HepG2 (cell line): ENCODE results near the gene TUBB4B. TPM values are rescaled to one million over a fixed set of nuclear protein-coding genes. Genes with fewer than 3 reads are reported as not detected.

Source experiments
- ATAC-seq: fragments of 200-7000 bp; cut with Tn5 transposase; 3 replicates; pipeline ENCODE4 v1.9.1; 2020; ENCODE audit warnings: mild to moderate bottlenecking, moderate library complexity
- BruUV-seq: library from RNA; stranded (reverse); fragments of 400-500 nt; replicated peaks from 2 replicates; lab custom pipeline; 2021; lab: Mats Ljungman, UMichigan
- CTCF ChIA-PET: fragments of 300-600 bp; formaldehyde crosslinking; extraction: SDS; loops from one replicate; lab custom pipeline; 2021; ENCODE audit warnings: low total read pairs, inconsistent platforms, low intra/inter-chr PET ratio; lab: Yijun Ruan, JAX
- POLR2A ChIA-PET: fragments of 350-600 bp; sonication (Branson Sonifier 250); formaldehyde crosslinking; loops from one replicate; lab custom pipeline; 2020; ENCODE audit warnings: antibody characterized with exemption, inconsistent platforms; lab: Yijun Ruan, JAX
- DNase-seq: peaks from one replicate; pipeline ENCODE4 v3.0.0-alpha.2; 2015; ENCODE audit warnings: low spot score
- FAIRE-seq: peaks from 3 replicates; lab custom pipeline; 2011; peaks lifted over from hg19 to GRCh38; lab: Jason Lieb, UNC
- H2AFZ ChIP-seq: one replicate; pipeline ENCODE4 v1.6.1; 2011; ENCODE audit warnings: low read length, inconsistent platforms
- H3K27ac ChIP-seq: fragments of 300-600 bp; 3 replicates; pipeline ENCODE4 v1.8.0; 2011; ENCODE audit warnings: mixed run types, mild to moderate bottlenecking, mixed read lengths, low read length, inconsistent platforms; ENCODE audit not compliant: insufficient read depth; ENCODE audit errors: extremely low read length
- H3K27me3 ChIP-seq, 2 experiments: fragments of 200-600 bp in 1 of 2; 2 replicates in 1 of 2; 3 replicates in 1 of 2; pipeline versions ENCODE4 v1.6.0 to v1.8.0; 2011; ENCODE audit warnings: low read length in 2 of 2, mild to moderate bottlenecking in 2 of 2, moderate library complexity in 2 of 2, inconsistent platforms in 1 of 2; ENCODE audit not compliant: insufficient read depth in 2 of 2, control insufficient read depth in 1 of 2
- H3K36me3 ChIP-seq, 2 experiments: fragments of 200-600 bp in 1 of 2; replicated peaks in 1 of 2; 2 replicates in 1 of 2; 3 replicates in 1 of 2; pipeline versions ENCODE4 v1.5.1 to v1.8.0; 2011; ENCODE audit warnings: low read length in 2 of 2, inconsistent platforms in 1 of 2; ENCODE audit not compliant: insufficient read depth in 2 of 2, control insufficient read depth in 1 of 2
- H3K4me1 ChIP-seq: 2 replicates; pipeline ENCODE4 v1.5.1; 2012; ENCODE audit warnings: low read length, inconsistent platforms; ENCODE audit not compliant: insufficient read depth
- H3K4me2 ChIP-seq: 2 replicates; pipeline ENCODE4 v1.6.0; 2011; ENCODE audit warnings: low read depth, low read length, inconsistent platforms
- H3K4me3 ChIP-seq, 3 experiments: fragments of 200-600 bp in 1 of 3; sonication (generic), shearing (Covaris generic) in 1 of 3; replicated peaks in 1 of 3; 2 replicates each; pipeline ENCODE4 v1.5.1; 2011 to 2016; ENCODE audit warnings: low read length in 3 of 3, inconsistent platforms in 2 of 3, low read depth in 2 of 3, mild to moderate bottlenecking in 2 of 3, control low read depth in 1 of 3, mixed read lengths in 1 of 3; ENCODE audit not compliant: insufficient read depth in 1 of 3
- H3K79me2 ChIP-seq: one replicate; pipeline ENCODE4 v1.6.1; 2011; ENCODE audit warnings: low read length, inconsistent platforms; ENCODE audit not compliant: insufficient read depth
- H3K9ac ChIP-seq: 2 replicates; pipeline ENCODE4 v1.6.0; 2011; ENCODE audit warnings: mild to moderate bottlenecking, low read depth, low read length, inconsistent platforms; ENCODE audit not compliant: insufficient read depth
- H3K9me3 ChIP-seq: 2 replicates; pipeline ENCODE4 v1.5.1; 2012; ENCODE audit warnings: mild to moderate bottlenecking, low read length
- H4K20me1 ChIP-seq: 2 replicates; pipeline ENCODE4 v1.6.0; 2011; ENCODE audit warnings: inconsistent platforms, mild to moderate bottlenecking, low read length, moderate library complexity; ENCODE audit not compliant: insufficient read depth
- AGO1 ChIP-seq: fragments of 200-400 bp; formaldehyde crosslinking; IDR thresholded peaks from 2 replicates; pipeline ENCODE4 v1.6.1; 2017; ENCODE audit warnings: mild to moderate bottlenecking, low read depth, low read length, moderate library complexity; ENCODE audit not compliant: poor library complexity, severe bottlenecking
- AGO2 ChIP-seq: fragments of 200-400 bp; formaldehyde crosslinking; optimal IDR thresholded peaks from 2 replicates; pipeline ENCODE3; 2017; ENCODE audit warnings: mild to moderate bottlenecking, low read depth, low read length, moderate library complexity
- GABPB1 ChIP-seq: IDR thresholded peaks from 2 replicates; pipeline ENCODE4 v1.6.1; 2016; ENCODE audit warnings: mild to moderate bottlenecking, missing genetic modification reagents, moderate library complexity, missing compliant biosample characterization
- HNRNPL ChIP-seq: fragments of 200-400 bp; formaldehyde crosslinking; IDR thresholded peaks from 2 replicates; pipeline ENCODE4 v1.6.1; 2017; ENCODE audit warnings: mild to moderate bottlenecking, low read depth, low read length
- KLF11 ChIP-seq: IDR thresholded peaks from 2 replicates; pipeline ENCODE4 v1.6.1; 2016; ENCODE audit warnings: missing compliant biosample characterization
- MAZ ChIP-seq, 2 experiments: sonication (generic) in 1 of 2; formaldehyde crosslinking in 1 of 2; IDR thresholded peaks; 2 replicates each; pipeline versions ENCODE4 v1.5.0 to v1.6.1; 2012 to 2020; ENCODE audit warnings: low read depth in 2 of 2, mild to moderate bottlenecking in 2 of 2, borderline replicate concordance in 1 of 2, improper control_type of control experiment in 1 of 2, low read length in 1 of 2, missing genetic modification reagents in 1 of 2, moderate library complexity in 1 of 2
- PHF8 ChIP-seq: sonication (generic); formaldehyde crosslinking; IDR thresholded peaks from 2 replicates; pipeline ENCODE4 v1.5.0; 2020; ENCODE audit warnings: missing genetic modification reagents
- ZNF441 ChIP-seq: sonication (generic); formaldehyde crosslinking; IDR thresholded peaks from 2 replicates; pipeline ENCODE4 v1.7.0; 2021; ENCODE audit warnings: missing genetic modification reagents, borderline replicate concordance
- ZNF451 ChIP-seq: sonication (generic); formaldehyde crosslinking; IDR thresholded peaks from 2 replicates; pipeline ENCODE4 v1.5.0; 2020; ENCODE audit warnings: mild to moderate bottlenecking, missing genetic modification reagents
- ZSCAN31 ChIP-seq: sonication (generic); formaldehyde crosslinking; IDR thresholded peaks from 2 replicates; pipeline ENCODE4 v1.5.0; 2020; ENCODE audit warnings: low read depth, mild to moderate bottlenecking, missing genetic modification reagents
- WGBS: methylation state at CpG from one replicate; pipeline ENCODE4 v1.1.6; 2017; ENCODE audit warnings: low lambda C conversion rate; 5-methylcytosine and 5-hydroxymethylcytosine counted together
- in situ Hi-C: cut with HindIII; loops from 2 replicates; pipeline ENCODE4 v1.10.0; 2017; ENCODE audit warnings: low pct_unique_long_range_greater_than_20kb; ENCODE audit not compliant: extremely low pct_ligation_motif_present
- intact Hi-C: fragments of 100-400 bp; cut with micrococcal nuclease; formaldehyde crosslinking; loops from one replicate; pipeline ENCODE4 v1.10.0; 2022; ENCODE audit not compliant: unreplicated experiment
- polyA plus RNA-seq, 8 experiments: library from polyadenylated mRNA; depleted of rRNA in 3 of 8; stranded (reverse) in 7 of 8; unstranded in 1 of 8; fragments of >200 nt; fragmentation: Illumina TruSeq in 4 of 8; extraction: Trizol in 4 of 8; gene quantifications; 2 replicates each; pipeline versions ENCODE4 v1.2.1 to v1.2.3, GENCODE V29; 2011 to 2016; ENCODE audit warnings: low read depth in 4 of 8, missing spikeins in 1 of 8, mixed read lengths in 1 of 8; ENCODE audit not compliant: insufficient read depth in 1 of 8
- total RNA-seq, 5 experiments: library from RNA; depleted of rRNA; stranded (reverse); fragments of >200 nt; fragmentation: Illumina TruSeq; extraction: Trizol; gene quantifications; 2 replicates each; pipeline ENCODE4 v1.2.3, GENCODE V29; 2016; ENCODE audit warnings: low read depth in 1 of 5
- TF ChIP-seq, protein P1 (sequence below): sonication (generic); formaldehyde crosslinking; IDR thresholded peaks from 2 replicates; pipeline ENCODE4 v1.9.0; 2021; ENCODE audit warnings: mild to moderate bottlenecking, missing genetic modification reagents

Gene TUBB4B
- total and polyA plus RNA-seq, 2 of the 13 experiments (the other 11 are each of a cell fraction or from before 2014, with no cell fraction given) = 182 to 412 TPM

DNA sequence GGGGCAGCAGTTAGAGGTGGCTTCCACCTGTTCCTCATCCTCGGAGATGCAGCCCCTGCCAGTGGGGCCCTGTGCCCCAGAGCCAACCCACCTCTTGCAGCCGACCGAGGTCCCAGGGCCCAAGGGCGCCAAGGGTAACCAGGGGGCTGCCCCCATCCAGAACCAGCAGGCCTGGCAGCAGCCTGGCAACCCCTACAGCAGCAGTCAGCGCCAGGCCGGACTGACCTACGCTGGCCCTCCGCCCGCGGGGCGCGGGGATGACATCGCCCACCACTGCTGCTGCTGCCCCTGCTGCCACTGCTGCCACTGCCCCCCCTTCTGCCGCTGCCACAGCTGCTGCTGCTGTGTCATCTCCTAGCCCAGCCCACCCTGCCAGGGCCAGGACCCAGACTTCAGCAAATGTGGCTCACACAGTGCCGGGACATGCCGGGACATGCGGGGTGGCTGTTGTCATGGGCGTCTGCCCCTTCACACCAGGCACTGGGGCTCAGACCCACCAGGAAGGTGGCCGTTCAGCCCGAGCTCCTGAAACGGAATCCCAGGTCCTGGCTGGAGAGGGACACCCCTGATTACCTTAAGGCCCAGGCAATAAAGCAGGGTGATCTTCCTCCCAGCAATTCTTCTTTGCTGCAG, 15.3 kb upstream of the TUBB4B start:
- 70% methylated on average over 11 of the region's 21 CpGs for WGBS
- Histone ChIP-seq H2AFZ (no peak overlapping the region), H3K27me3 (no peaks in the 10 kb centered on the region; a peak in 1 of 5 replicates), H3K4me2 (peak overlapping the region; percentile 66), H3K9ac (peak overlapping the region; percentile 31; the same call in 1 of the 2 replicates), H3K27ac (no peak overlapping the region), H3K4me3 (peak overlapping the region in 2 of 3 experiments; percentile 18 to 53; a peak in 4 of 6 replicates), H4K20me1 (no peaks in the 10 kb centered on the region), H3K9me3 (no peaks in the 10 kb centered on the region), H3K4me1 (peaks cover 74% of the 10 kb centered on the region), H3K36me3 (no peaks in the 10 kb centered on the region), H3K79me2 (no peaks in the 10 kb centered on the region)
- in situ Hi-C loops = loop anchor here (5.0 kb wide), 2 partner anchors 39 to 114 kb away; partner anchors contain the start of genes ANAPC2, DPP7 and SSNA1
- BruUV-seq = no TSS peak
- ChIA-PET POLR2A (interaction anchor here (0.8 to 13.4 kb wide), 7 partner anchors 9 to 95 kb away, joined by 3 to 225 read pairs (median 5); partner anchors contain the start of genes ANAPC2, NDOR1, SSNA1 and TMEM203), CTCF (no interaction called here)
- DNase-seq (no peak), ATAC-seq (no peak), FAIRE-seq (no peak)
- intact Hi-C loops = loop anchor here (2.0 kb wide), 2 partner anchors 37 to 105 kb away; partner anchors contain the start of genes ANAPC2 and SSNA1
- TF ChIP-seq GABPB1 (CRISPR knock-in tag) = peak; percentile 10; the same call in 1 of the 2 replicates
- no peak for TF ChIP-seq KLF11 (CRISPR knock-in tag)
- TF ChIP-seq PHF8 (CRISPR knock-in tag) = peak; percentile 2; the same call in 1 of the 2 replicates
- peak; percentile 26 for TF ChIP-seq AGO1
- peak; percentile 46 for TF ChIP-seq AGO2
- no peak for TF ChIP-seq ZNF441 (CRISPR knock-in tag)
- 0 out of 2 replicates have a peak, but pooled peaks have one; percentile 43 for TF ChIP-seq HNRNPL
- TF ChIP-seq MAZ (IDR thresholded peaks at IDR 0.05; ENCODE audit: borderline replicate concordance, low read depth, low read length) = no peak
- TF ChIP-seq MAZ (CRISPR knock-in tag; IDR thresholded peaks at IDR 0.05; ENCODE audit: low read depth) = 0 out of 2 replicates have a peak, but pooled peaks have one; percentile 31
- TF ChIP-seq ZNF451 (CRISPR knock-in tag) = 0 out of 2 replicates have a peak, but pooled peaks have one; percentile 32
- TF ChIP-seq, protein P1, sequence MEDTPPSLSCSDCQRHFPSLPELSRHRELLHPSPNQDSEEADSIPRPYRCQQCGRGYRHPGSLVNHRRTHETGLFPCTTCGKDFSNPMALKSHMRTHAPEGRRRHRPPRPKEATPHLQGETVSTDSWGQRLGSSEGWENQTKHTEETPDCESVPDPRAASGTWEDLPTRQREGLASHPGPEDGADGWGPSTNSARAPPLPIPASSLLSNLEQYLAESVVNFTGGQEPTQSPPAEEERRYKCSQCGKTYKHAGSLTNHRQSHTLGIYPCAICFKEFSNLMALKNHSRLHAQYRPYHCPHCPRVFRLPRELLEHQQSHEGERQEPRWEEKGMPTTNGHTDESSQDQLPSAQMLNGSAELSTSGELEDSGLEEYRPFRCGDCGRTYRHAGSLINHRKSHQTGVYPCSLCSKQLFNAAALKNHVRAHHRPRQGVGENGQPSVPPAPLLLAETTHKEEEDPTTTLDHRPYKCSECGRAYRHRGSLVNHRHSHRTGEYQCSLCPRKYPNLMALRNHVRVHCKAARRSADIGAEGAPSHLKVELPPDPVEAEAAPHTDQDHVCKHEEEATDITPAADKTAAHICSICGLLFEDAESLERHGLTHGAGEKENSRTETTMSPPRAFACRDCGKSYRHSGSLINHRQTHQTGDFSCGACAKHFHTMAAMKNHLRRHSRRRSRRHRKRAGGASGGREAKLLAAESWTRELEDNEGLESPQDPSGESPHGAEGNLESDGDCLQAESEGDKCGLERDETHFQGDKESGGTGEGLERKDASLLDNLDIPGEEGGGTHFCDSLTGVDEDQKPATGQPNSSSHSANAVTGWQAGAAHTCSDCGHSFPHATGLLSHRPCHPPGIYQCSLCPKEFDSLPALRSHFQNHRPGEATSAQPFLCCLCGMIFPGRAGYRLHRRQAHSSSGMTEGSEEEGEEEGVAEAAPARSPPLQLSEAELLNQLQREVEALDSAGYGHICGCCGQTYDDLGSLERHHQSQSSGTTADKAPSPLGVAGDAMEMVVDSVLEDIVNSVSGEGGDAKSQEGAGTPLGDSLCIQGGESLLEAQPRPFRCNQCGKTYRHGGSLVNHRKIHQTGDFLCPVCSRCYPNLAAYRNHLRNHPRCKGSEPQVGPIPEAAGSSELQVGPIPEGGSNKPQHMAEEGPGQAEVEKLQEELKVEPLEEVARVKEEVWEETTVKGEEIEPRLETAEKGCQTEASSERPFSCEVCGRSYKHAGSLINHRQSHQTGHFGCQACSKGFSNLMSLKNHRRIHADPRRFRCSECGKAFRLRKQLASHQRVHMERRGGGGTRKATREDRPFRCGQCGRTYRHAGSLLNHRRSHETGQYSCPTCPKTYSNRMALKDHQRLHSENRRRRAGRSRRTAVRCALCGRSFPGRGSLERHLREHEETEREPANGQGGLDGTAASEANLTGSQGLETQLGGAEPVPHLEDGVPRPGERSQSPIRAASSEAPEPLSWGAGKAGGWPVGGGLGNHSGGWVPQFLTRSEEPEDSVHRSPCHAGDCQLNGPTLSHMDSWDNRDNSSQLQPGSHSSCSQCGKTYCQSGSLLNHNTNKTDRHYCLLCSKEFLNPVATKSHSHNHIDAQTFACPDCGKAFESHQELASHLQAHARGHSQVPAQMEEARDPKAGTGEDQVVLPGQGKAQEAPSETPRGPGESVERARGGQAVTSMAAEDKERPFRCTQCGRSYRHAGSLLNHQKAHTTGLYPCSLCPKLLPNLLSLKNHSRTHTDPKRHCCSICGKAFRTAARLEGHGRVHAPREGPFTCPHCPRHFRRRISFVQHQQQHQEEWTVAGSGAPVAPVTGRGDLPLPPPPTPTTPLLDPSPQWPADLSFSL (CRISPR knock-in tag) = no peak
- TF ChIP-seq ZSCAN31 = peak; percentile 39; the same call in 1 of the 2 replicates
